Right ventricle myocardium superior (tissue), 1 donor: ENCODE data around the gene CRACR2B. TPM values are rescaled to one million over a fixed set of nuclear protein-coding genes. Genes with fewer than 3 reads are reported as not detected.
A peak's percentile ranks its signal among the peaks of the same experiment; 100 is the strongest.

Source experiments
- ATAC-seq: fragments of 200-7000 bp; cut with Tn5 transposase; one replicate; pipeline ENCODE4 v1.9.1; 2020; ENCODE audit warnings: mild to moderate bottlenecking; ENCODE audit not compliant: poor library complexity
- DNase-seq: peaks from one replicate; pipeline ENCODE4 v3.0.0-alpha.2; 2020
- intact Hi-C: fragments of 100-400 bp; cut with DNase I; formaldehyde crosslinking; loops from one replicate; pipeline ENCODE4 v1.11.2; 2022
- total RNA-seq: library from RNA; stranded (reverse); fragmentation: NEBNext Ultra II Directional; extraction: Animal tissue kit (Norgen Biotek cat#: 25700); gene quantifications from one replicate; pipeline ENCODE4 v1.2.1, GENCODE V29; 2021
- donor health status: DM: no; HTN: yes; CAD: no; lungs with severe emphysema.

CRACR2B gene
- total RNA-seq, 1 donor from 2014 or later, result 18.9 TPM

DNA sequence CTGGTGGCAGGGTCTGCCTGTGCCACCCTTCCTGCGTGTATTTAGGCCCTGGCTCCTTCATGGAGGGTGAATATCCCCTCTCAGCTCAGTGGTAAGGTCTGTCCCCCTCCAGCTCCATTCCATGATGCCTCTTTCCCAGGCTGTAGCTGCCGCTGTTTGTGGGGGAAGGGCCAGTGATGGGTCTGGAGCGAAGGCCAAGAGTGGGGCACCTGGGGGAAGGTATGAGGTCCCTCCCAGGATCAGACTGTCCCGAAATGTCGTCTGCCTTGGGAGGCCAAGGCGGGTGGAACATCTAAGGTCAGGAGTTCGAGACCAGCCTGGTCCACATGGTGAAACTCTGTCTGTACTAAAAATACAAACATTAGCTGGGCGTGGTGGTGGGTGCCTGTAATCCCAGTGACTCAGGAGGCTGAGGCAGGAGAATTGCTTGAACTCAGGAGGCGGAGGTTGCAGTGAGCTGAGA is 6.2 kb downstream of the CRACR2B start:
- intact Hi-C loops, result no loop called here
- DNase-seq (no peak), ATAC-seq (no peak)

DNA sequence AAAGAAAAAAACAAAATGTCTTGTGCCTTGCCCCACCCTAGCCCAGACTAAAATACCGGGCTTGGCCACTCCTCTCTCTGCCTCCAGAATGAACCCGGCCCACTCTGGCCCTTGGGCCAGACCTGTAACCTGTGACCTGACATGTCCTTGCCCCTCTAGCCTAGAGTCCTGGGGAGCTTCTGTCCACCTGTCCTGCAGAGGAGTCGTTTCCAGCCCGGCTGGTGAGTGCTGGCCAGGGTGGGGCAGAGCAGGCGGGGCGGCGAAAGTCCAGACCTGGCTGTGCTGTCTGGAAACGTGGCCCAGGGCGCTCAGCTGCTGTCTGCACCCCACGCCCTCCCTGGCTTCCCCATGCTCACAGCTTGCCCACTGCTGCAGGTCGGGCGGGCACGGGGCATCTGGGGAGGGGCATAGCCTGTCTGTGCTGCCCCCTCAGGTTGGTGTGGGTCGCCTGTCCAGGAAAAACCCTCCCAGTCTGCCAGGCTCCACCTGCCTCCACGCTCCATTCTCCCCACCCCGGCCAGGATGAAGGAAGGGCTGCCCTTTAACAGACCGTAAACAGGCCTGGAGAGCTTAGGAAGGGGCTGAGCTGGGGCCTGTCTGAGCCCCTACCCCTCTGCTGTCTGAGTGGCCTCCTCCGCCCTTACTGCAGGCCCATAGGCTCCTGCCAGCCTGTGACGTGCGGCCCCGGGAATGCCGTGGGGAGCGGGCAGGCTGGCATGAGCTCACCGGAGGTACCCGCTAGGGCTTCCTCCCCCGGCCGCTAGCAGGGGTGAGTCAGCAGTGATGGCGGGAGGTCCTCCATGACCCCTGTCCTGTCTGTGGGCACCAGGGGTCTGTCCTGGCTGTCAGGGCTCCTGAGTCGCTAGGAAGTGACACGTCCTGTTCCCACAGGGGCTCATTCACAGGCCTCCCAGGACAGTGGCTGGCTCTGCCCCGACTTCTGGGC is 6.9 kb downstream of the CRACR2B start:
- peak; percentile 55 for ATAC-seq
- intact Hi-C loops, result no loop called here
- DNase-seq, result peak; percentile 87

GRCh38 chr11:836274-836673 is 8.6 kb downstream of the CRACR2B start:
- ATAC-seq (no peak), DNase-seq (no peak)

GRCh38 chr11:836700-837099 is 9.0 kb downstream of the CRACR2B start:
- intact Hi-C loops, result no loop called here
- ATAC-seq (no peak), DNase-seq (no peak)

More at GRCh38 chr11:836274-836673, 8.6 kb downstream of the CRACR2B start:
- intact Hi-C loops, result no loop called here

GRCh38 chr11:837189-837989 is 9.7 kb downstream of the CRACR2B start:
- no peak for DNase-seq
- no peak for ATAC-seq
- intact Hi-C loops, result no loop called here

DNA sequence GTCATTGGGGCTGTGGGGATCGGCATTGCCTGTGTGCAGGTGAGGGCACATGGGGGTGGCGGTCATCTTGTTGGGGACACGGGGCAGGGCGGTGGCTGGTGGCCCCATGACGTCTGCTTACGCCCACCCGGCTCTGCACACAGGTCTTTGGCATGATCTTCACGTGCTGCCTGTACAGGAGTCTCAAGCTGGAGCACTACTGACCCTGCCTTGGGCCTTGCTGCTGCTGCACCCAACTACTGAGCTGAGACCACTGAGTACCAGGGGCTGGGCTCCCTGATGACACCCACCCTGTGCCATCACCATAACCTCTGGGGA is 10.2 kb downstream of the CRACR2B start:
- intact Hi-C loops, result no loop called here
- no peak for DNase-seq
- no peak for ATAC-seq

GRCh38 chr11:838441-839279 is 10.9 kb downstream of the CRACR2B start:
- no peak for DNase-seq
- ATAC-seq, result no peak
- intact Hi-C loops, result no loop called here

- no peak for DNase-seq
- no peak for ATAC-seq
- intact Hi-C loops, result no loop called here
Observed at GRCh38 chr11:839280-839623, 11.5 kb downstream of the CRACR2B start.

DNA sequence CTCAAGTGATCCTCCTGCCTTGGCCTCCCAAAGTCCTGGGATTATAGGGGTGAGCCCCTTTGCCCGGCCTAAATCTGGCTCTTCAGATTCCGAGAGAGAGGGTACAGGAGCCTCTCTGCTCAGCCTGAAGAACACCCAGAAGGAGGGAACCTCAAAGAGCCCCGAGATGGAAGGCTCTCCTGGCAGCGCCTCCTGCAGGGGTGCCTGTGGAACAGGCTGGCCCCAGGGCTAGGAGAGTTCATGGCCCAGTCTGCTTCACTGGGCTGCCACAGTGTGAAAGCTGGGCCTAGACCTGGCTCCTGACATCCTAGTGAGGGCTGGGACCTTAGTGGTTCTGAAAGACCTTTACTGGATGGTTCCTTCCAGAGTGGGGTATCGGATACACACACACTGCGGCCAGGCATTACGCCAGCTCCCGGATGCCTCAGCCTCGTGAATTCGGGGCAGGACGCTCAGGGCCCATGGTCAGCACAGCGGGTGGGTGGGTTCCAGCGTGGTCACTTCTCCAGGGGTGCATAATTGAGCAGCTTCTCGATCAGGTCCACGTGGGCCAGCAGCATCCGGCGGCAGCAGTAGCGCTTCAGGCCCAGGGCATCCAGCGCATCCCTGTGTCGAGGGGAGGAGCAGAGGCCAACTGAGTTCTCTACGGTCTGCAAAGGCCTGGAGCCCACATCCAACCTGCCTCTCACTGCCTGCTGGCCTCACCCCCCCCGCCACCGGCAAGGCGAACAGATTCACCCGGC is 12.3 kb downstream of the CRACR2B start:
- DNase-seq, result no peak
- no peak for ATAC-seq
- intact Hi-C loops, result no loop called here

DNA sequence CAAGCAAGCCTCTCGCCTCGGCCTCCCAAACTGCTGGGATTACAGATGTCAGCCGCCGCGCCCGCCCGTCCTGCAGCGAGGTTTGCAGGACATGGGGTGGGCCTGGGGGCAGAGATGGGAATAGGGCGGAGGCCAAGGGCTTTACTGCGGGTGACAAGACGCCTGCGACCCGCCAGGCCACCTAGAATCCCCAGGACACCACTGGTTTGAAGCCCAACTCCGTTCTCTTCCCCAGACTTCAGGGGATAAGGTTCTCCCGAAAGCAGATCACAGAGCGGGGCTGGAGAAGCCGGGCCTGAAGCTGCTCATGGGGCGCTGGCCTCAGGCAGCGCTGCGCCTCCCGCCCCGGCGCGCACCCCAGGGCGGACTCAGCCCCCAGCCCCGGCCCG is 14.3 kb downstream of the CRACR2B start:
- intact Hi-C loops, result no loop called here
- ATAC-seq, result peak; percentile 0
- DNase-seq, result no peak

- ATAC-seq (peak; percentile 63), DNase-seq (peak; percentile 95)
- intact Hi-C loops, result no loop called here
Observed at GRCh38 chr11:842370-843002, 14.8 kb downstream of the CRACR2B start, which contains the start of the genes POLR2L and TSPAN4. POLR2L (minus strand) TSS chr11:842529; CDS start chr11:842508, 21 bp downstream. TSPAN4 (plus strand) TSS chr11:842852; CDS start chr11:850305, 7,453 bp downstream.

GRCh38 chr11:843086-843734 is 15.5 kb downstream of the CRACR2B start:
- intact Hi-C loops, result no loop called here
- DNase-seq (no peak), ATAC-seq (no peak)

GRCh38 chr11:843818-844692 is 16.3 kb downstream of the CRACR2B start:
- intact Hi-C loops, result no loop called here
- ATAC-seq, result peak; percentile 43

DNA sequence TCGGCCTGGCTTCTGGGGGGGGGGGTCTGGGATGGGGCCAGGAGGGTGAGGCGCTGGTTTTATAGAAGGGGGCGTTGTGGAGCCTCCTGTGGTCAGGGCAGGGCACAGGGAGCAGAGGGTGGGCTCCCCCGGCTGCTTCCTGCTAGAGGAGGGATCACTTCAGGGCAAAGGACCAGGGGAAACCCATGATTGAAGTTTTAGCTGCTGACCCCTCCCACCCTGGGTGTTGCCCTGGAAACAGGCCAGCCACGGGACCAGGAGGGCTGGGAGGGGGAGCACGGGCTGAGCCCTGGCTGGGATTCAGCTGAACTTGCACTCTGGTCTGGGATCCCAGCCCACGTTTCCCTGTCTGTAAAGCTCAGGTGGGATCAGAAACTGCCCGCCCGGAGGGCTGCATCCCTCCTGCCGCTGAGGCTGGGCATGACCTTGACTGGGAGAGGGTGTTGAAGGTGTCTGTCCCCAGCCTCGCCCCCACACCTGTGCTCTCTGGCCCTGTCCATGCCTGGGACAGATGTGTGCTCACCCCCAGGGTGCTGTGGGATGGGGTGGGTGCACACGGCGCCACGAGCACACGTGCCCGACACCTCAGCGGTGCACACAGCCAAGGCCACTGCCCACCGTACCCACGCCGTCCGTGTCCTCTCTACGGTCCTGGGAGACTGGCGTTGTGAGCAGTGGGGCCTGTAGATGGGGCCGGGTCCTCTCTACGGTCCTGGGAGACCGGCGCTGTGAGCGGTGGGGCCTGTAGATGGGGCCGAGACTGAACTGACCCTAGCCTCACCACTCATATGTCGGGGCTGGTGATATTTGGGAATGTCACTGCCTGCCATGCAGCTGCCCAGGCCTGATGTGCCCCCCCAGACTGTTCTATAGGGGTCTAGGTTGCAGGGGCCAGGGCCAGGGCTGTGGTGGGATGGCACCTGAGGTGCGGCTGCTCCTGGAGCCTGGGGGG is 17.2 kb downstream of the CRACR2B start:
- intact Hi-C loops, result loop anchor here (5.0 kb wide), 1 partner anchor 207 kb away; no protein-coding TSS in a partner anchor
- ATAC-seq (peak; percentile 52), DNase-seq (peak; percentile 94)

More at GRCh38 chr11:843818-844692, 16.3 kb downstream of the CRACR2B start:
- peak; percentile 96 for DNase-seq

GRCh38 chr11:845872-846495 is 18.3 kb downstream of the CRACR2B start:
- DNase-seq (no peak), ATAC-seq (no peak)
- intact Hi-C loops, result loop anchor here (5.0 kb wide), 1 partner anchor 206 kb away; no protein-coding TSS in a partner anchor
